ENCODE results near the gene CST7.

CST7 gene

DNA sequence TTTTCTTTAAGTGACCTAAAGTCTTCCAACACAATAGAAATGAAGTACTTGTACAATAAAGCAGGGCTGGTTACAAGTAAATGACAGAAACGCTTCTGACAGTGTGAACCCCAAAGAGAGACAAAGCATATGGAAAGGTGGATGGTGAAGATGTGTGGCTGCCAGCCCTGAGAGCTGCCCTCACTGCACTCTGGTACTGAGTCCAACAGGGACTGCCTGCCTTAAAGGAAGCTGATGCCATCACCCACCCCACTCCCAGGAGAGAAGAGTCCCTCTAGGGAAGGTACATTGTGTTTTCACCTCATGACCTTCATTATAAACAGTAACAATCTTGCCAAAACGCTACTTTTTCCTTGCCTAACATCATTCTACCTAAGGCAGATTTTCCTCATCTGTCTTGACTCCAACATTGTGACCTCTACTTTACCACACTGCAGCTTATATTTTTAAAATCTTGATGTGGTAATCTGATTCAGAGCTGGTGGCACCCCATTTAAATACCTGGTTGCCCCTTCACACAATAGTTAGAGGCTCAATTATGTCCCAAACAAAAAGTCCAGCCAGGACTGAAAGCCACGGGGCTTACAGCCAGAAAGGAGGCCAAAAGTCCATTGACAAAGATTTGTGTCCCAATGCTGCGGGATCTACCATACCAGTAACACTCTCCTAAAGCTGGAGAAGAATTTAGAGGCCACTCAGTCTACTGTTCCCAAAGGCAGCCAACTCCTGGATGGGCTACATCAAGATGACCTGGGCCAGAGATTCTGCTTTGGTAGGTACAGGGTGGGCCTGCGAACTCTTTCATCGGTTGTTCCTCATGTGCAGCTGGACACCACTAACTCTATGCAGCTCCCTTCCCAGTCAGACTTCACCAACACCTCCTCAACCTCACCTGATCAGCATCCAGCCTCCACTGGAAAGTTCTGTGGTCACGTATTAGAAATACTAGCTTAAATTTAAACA, 39.1 kb downstream of the CST7 start:
- peaks cover 11% of the 10 kb centered on the region for H3K4me1 ChIP-seq (ENCODE audit: control insufficient read depth, insufficient read depth, low read length)
- H3K9ac ChIP-seq (ENCODE audit: low read length) = no peak overlapping the region
- no peaks in the 10 kb centered on the region for H3K9me3 ChIP-seq (ENCODE audit: control insufficient read depth, low read length)
- H3K36me3 ChIP-seq (ENCODE audit: control insufficient read depth, insufficient read depth, low read length) = no peaks in the 10 kb centered on the region
- no peaks in the 10 kb centered on the region for H3K27me3 ChIP-seq (ENCODE audit: control insufficient read depth, insufficient read depth, low read length)
- no peak overlapping the region for H3K4me3 ChIP-seq (ENCODE audit: low read length)

GRCh38 chr20:24989162-24989561, 40.1 kb downstream of the CST7 start:
- no peaks in the 10 kb centered on the region for H3K9me3 ChIP-seq (ENCODE audit: control insufficient read depth, low read length)
- H3K4me3 ChIP-seq (ENCODE audit: low read length) = no peak overlapping the region
- no peaks in the 10 kb centered on the region for H3K27me3 ChIP-seq (ENCODE audit: control insufficient read depth, insufficient read depth, low read length)
- H3K9ac ChIP-seq (ENCODE audit: low read length) = no peak overlapping the region
- H3K4me1 ChIP-seq (ENCODE audit: control insufficient read depth, insufficient read depth, low read length) = peaks cover 12% of the 10 kb centered on the region
- H3K36me3 ChIP-seq (ENCODE audit: control insufficient read depth, insufficient read depth, low read length) = no peaks in the 10 kb centered on the region

GRCh38 chr20:24990810-24991252, 41.8 kb downstream of the CST7 start:
- Histone ChIP-seq H3K36me3 (ENCODE audit: control insufficient read depth, insufficient read depth, low read length) (no peaks in the 10 kb centered on the region), H3K27me3 (ENCODE audit: control insufficient read depth, insufficient read depth, low read length) (no peaks in the 10 kb centered on the region), H3K4me3 (ENCODE audit: low read length) (no peak overlapping the region), H3K9ac (ENCODE audit: low read length) (no peak overlapping the region), H3K9me3 (ENCODE audit: control insufficient read depth, low read length) (no peaks in the 10 kb centered on the region), H3K4me1 (ENCODE audit: control insufficient read depth, insufficient read depth, low read length) (peaks cover 23% of the 10 kb centered on the region)

DNA sequence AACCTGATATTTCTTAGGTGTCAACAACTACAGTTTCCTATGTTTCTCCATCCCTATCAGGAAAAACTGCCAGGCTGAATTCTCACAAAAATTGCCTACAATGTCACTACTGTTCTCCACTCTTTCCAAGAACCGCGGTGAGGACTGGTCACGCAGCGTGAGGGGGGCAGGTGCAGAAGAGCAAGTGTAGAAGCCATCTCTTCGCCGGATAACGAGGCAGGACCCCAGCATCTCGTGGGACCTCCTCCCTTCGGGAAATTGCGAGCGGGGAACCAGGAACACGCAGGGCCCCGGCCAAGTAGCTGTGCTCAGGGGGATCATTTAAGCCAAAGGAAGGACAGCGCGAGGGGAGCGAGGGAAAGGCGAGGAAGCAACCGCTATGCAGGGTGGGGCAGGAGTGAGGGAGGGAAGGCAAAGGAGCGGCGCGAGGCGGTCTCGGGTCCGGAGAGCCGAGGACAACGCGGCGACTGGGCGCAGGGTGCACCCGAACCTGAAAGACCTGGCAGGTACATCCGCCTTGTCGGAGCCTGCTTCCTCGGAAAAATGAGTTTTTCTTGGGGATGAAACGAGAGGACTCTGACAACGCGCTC, 42.9 kb downstream of the CST7 start:
- H3K27me3 ChIP-seq (ENCODE audit: control insufficient read depth, insufficient read depth, low read length) = no peaks in the 10 kb centered on the region
- H3K4me1 ChIP-seq (ENCODE audit: control insufficient read depth, insufficient read depth, low read length) = peaks cover 23% of the 10 kb centered on the region
- no peaks in the 10 kb centered on the region for H3K36me3 ChIP-seq (ENCODE audit: control insufficient read depth, insufficient read depth, low read length)
- H3K9me3 ChIP-seq (ENCODE audit: control insufficient read depth, low read length) = no peaks in the 10 kb centered on the region
- H3K9ac ChIP-seq (ENCODE audit: low read length) = peak overlapping the region; percentile 74
- peak overlapping the region; percentile 56 for H3K4me3 ChIP-seq (ENCODE audit: low read length)

DNA sequence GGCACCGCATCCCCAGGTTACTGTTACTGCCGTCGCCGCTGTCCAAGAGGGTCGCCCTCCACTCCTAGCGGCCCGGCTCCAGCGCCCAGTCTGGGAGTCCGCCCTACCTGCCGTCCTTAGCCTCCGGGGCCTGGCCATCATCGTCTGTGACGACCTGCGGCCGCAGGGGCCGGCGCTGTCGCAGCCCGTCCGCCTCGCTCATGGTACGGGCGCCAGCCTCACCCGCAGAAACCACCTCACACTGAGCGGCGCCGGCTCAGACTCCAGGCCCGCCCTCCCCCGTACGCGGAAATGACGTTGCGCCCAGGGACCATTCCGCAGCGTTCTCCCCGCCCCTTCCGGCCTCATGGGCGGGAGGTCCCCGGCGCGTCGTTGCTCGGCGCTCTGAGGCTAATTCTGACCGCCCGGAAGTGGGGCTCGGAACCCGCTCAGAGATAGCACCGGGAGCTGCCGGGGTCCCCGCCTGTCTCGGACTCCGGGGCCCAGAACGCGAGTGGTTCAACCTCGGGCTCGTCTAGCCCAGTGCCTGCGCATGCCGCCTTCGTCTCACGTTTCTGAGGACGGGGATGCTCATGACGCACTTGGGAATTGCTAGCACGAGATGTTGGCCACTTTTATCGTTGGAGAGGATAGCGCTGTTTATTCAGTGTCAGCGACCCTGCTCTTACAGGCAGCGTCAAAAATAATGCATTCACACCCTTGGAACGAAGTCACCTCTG, 43.6 kb downstream of the CST7 start, which contains the start of gene APMAP:
Gene APMAP (minus strand): TSS at position 265 of the 719 bp plus-strand sequence. CDS start 63 bp downstream, at position 202.
- no peaks in the 10 kb centered on the region for H3K9me3 ChIP-seq (ENCODE audit: control insufficient read depth, low read length)
- H3K27me3 ChIP-seq (ENCODE audit: control insufficient read depth, insufficient read depth, low read length) = no peaks in the 10 kb centered on the region
- peaks cover 23% of the 10 kb centered on the region for H3K4me1 ChIP-seq (ENCODE audit: control insufficient read depth, insufficient read depth, low read length)

GRCh38 chr20:24993337-24994185, 44.5 kb downstream of the CST7 start:
- no peaks in the 10 kb centered on the region for H3K9me3 ChIP-seq (ENCODE audit: control insufficient read depth, low read length)
- H3K36me3 ChIP-seq (ENCODE audit: control insufficient read depth, insufficient read depth, low read length) = no peaks in the 10 kb centered on the region
- peak overlapping the region; percentile 74 for H3K9ac ChIP-seq (ENCODE audit: low read length)
- no peaks in the 10 kb centered on the region for H3K27me3 ChIP-seq (ENCODE audit: control insufficient read depth, insufficient read depth, low read length)
- peak overlapping the region; percentile 56 for H3K4me3 ChIP-seq (ENCODE audit: low read length)
- H3K4me1 ChIP-seq (ENCODE audit: control insufficient read depth, insufficient read depth, low read length) = peaks cover 27% of the 10 kb centered on the region

More for the DNA sequence above, 43.6 kb downstream of the CST7 start, which contains the start of gene APMAP:
- Histone ChIP-seq H3K4me3 (ENCODE audit: low read length) (peak within 1 kb of the TSS; percentile 56), H3K36me3 (ENCODE audit: control insufficient read depth, insufficient read depth, low read length) (no peaks in the 10 kb centered on the region), H3K9ac (ENCODE audit: low read length) (peak within 1 kb of the TSS; percentile 74)

DNA sequence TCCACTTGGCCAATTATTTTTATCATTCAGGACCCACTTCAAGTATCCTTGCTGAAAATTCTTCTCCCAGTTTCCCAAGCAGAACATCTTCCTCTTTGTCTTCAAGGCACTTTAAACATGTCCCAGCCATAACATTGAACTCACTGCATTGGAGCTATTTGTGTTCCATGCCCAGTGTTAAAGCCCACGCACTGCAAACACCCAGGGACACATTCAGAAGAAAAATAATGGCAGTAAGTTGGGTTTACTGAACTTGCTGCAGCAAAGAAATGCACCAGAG, 45.1 kb downstream of the CST7 start:
- H3K36me3 ChIP-seq (ENCODE audit: control insufficient read depth, insufficient read depth, low read length) = no peaks in the 10 kb centered on the region
- H3K9ac ChIP-seq (ENCODE audit: low read length) = no peak overlapping the region
- H3K4me1 ChIP-seq (ENCODE audit: control insufficient read depth, insufficient read depth, low read length) = peaks cover 33% of the 10 kb centered on the region
- H3K9me3 ChIP-seq (ENCODE audit: control insufficient read depth, low read length) = no peaks in the 10 kb centered on the region
- H3K4me3 ChIP-seq (ENCODE audit: low read length) = no peak overlapping the region
- no peaks in the 10 kb centered on the region for H3K27me3 ChIP-seq (ENCODE audit: control insufficient read depth, insufficient read depth, low read length)

DNA sequence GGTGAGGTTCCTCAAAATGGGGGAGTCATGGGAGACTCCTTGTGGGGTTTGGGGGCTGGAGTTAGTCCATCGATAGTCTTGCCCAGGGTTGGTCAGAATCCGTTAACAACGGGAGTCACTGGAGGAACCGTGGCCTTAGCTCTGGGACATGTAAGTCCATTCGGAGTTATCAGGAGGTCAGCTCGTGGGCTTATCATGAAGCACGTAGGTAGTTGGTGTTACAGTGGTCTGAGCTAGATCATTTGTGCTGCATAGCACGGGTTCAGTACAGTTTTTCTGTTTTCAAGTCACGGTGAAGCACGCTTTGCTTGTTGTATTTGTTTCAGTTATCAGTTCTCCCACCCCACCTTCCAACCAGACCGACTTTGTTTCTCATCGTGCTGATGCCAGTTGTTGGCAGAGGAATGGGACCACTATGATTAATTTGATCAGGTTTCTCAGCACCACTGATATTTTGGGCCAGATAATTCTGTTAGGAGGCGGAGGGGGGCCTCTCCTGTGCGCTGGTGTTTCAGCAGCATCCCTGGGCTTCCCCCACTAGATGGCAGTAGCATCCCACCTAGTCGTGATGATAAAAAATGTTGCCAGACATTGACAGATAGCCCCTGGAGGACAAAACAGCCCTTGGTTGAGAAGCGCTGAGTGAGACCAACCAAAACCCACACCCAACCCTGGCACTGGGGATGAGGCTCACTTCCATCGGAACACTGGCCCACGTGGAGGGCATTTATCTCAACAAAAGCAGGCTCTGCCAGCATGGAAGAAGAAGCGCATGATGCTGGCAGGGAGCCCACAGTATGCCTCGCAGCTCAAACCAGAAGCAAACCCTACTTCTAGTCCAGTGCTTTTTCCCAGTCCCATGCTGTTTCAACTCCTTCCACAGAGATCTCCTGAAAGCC, 45.6 kb downstream of the CST7 start:
- Histone ChIP-seq H3K36me3 (ENCODE audit: control insufficient read depth, insufficient read depth, low read length) (no peaks in the 10 kb centered on the region), H3K4me3 (ENCODE audit: low read length) (no peak overlapping the region), H3K9me3 (ENCODE audit: control insufficient read depth, low read length) (no peaks in the 10 kb centered on the region), H3K9ac (ENCODE audit: low read length) (no peak overlapping the region), H3K4me1 (ENCODE audit: control insufficient read depth, insufficient read depth, low read length) (peaks cover 36% of the 10 kb centered on the region), H3K27me3 (ENCODE audit: control insufficient read depth, insufficient read depth, low read length) (no peaks in the 10 kb centered on the region)

DNA sequence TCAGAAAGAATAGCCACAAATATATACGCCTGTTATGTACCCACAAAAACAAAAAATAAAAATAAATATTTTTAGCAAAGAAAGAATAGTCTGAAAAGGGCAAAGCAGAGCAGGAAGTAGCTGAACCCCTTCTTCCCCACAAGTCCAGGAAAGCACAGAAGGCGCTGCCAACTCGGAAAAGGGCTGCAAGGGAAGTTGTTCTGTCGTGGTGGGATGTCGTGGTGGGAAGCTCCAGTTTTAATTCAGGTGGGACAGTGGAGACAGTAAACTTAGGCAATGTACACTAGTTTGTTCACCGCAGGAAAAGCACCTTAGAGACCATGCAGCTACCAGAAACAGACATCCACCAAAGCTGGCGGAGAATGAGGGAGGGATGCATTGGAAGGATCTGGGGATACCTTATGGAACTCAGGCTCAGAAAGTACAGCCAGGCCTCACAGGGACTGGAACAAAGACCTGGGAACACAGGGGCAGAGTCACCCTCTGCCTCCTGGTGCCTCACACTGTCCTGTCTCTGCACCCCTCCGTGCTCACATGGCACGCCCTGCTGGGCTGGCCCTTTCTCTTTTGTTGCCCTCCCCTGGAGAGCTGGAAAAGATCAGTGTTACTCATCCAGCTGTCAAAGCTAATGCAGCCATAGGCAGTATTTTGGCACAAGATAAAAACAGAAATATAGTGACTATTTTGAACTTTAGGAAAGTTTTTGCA, 46.8 kb downstream of the CST7 start:
- Histone ChIP-seq H3K4me1 (ENCODE audit: control insufficient read depth, insufficient read depth, low read length) (peaks cover 45% of the 10 kb centered on the region), H3K9ac (ENCODE audit: low read length) (no peak overlapping the region), H3K36me3 (ENCODE audit: control insufficient read depth, insufficient read depth, low read length) (no peaks in the 10 kb centered on the region), H3K27me3 (ENCODE audit: control insufficient read depth, insufficient read depth, low read length) (no peaks in the 10 kb centered on the region), H3K9me3 (ENCODE audit: control insufficient read depth, low read length) (no peaks in the 10 kb centered on the region), H3K4me3 (ENCODE audit: low read length) (no peak overlapping the region)

DNA sequence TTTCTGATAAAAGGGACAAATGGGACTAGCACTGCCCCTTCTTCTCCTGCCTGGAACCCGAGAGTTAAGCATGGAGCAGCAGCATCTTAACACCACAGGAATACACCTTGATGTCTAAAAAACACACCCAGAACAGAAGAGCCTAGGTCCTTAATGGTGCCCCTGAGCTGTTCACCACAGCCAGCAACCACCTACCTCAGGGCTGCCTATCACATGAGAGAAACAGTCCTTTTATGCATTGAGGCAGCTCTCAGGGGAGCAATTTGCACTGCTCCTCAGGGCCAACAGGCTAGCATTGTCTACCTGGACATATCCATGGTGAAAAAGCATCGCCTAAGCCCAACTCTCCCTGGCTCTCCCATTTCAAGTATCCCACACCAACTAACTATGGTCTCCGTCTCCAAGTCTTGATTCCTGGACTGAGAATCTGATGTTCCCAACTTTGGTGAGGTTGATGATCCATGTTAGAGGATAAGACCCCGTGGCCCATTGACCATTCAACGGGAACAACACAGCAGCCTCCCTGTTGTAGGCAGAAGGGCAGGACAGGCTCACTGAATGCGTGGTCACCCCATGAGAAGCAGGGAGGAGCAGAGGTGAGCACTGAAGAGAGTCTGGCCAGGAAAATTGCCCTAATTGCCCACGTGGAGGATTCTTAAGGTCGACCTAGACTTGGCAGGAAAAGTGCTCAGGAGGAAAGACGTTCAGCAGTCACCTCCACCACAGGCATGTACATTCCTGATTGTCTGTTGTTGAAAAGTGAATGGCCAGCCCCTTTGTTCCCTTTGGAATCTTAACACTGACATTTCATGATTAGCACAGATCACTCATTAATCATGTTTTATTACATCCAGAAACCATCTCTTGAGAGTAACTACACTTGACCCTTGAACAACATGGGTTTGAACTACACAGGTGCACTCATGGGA, 47.6 kb downstream of the CST7 start:
- Histone ChIP-seq H3K4me1 (ENCODE audit: control insufficient read depth, insufficient read depth, low read length) (peaks cover 37% of the 10 kb centered on the region), H3K9me3 (ENCODE audit: control insufficient read depth, low read length) (no peaks in the 10 kb centered on the region), H3K4me3 (ENCODE audit: low read length) (no peak overlapping the region), H3K9ac (ENCODE audit: low read length) (no peak overlapping the region), H3K36me3 (ENCODE audit: control insufficient read depth, insufficient read depth, low read length) (no peaks in the 10 kb centered on the region), H3K27me3 (ENCODE audit: control insufficient read depth, insufficient read depth, low read length) (no peaks in the 10 kb centered on the region)

All from mucosa of stomach (tissue), 1 donor.